ENCODE data around the gene YTHDF2.
"Not testable (repeated sequence)": the region's sequence is repeated elsewhere in the genome, so short reads cannot be mapped to it uniquely, and the experiment has no call there.

The YTHDF2 gene

GRCh38 chr1:28756846-28757245, 20.1 kb downstream of the YTHDF2 start:
- FAIRE-seq (peak; percentile 26), DNase-seq (ENCODE audit: insufficient read length, low spot score) (no peak)

GRCh38 chr1:28758420-28758819, 21.7 kb downstream of the YTHDF2 start:
- no peak for DNase-seq (ENCODE audit: insufficient read length, low spot score)
- FAIRE-seq, result no peak

- no peak for DNase-seq (ENCODE audit: insufficient read length, low spot score)
- no peak for FAIRE-seq
Observed at GRCh38 chr1:28759257-28759656, 22.5 kb downstream of the YTHDF2 start.

GRCh38 chr1:28761189-28761588, 24.4 kb downstream of the YTHDF2 start:
- no peak for FAIRE-seq
- DNase-seq (ENCODE audit: insufficient read length, low spot score), result no peak

- no peak for DNase-seq (ENCODE audit: insufficient read length, low spot score)
Observed at GRCh38 chr1:28766532-28767183, 29.9 kb downstream of the YTHDF2 start.

GRCh38 chr1:28770601-28771165, 33.9 kb downstream of the YTHDF2 start:
- FAIRE-seq, result no peak

More at GRCh38 chr1:28766532-28767183, 29.9 kb downstream of the YTHDF2 start:
- no peak for FAIRE-seq

GRCh38 chr1:28771921-28772320, 35.2 kb downstream of the YTHDF2 start:
- not testable (repeated sequence) for FAIRE-seq

More at GRCh38 chr1:28770601-28771165, 33.9 kb downstream of the YTHDF2 start:
- no peak for DNase-seq (ENCODE audit: insufficient read length, low spot score)

GRCh38 chr1:28773105-28773504, 36.4 kb downstream of the YTHDF2 start:
- no peak for FAIRE-seq

More at GRCh38 chr1:28771921-28772320, 35.2 kb downstream of the YTHDF2 start:
- DNase-seq (ENCODE audit: insufficient read length, low spot score), result not testable (repeated sequence)

GRCh38 chr1:28775121-28775942, 38.6 kb downstream of the YTHDF2 start:
- DNase-seq (ENCODE audit: insufficient read length, low spot score) (peak; percentile 65), FAIRE-seq (peak; percentile 45)

More at GRCh38 chr1:28773105-28773504, 36.4 kb downstream of the YTHDF2 start:
- DNase-seq (ENCODE audit: insufficient read length, low spot score), result no peak

- no peak for DNase-seq (ENCODE audit: insufficient read length, low spot score)
- no peak for FAIRE-seq
Observed at GRCh38 chr1:28776341-28776740, 39.6 kb downstream of the YTHDF2 start.

- no peak for FAIRE-seq
- no peak for DNase-seq (ENCODE audit: insufficient read length, low spot score)
Observed at GRCh38 chr1:28778021-28778420, 41.3 kb downstream of the YTHDF2 start.

- DNase-seq (ENCODE audit: insufficient read length, low spot score), result no peak
- no peak for FAIRE-seq
Observed at GRCh38 chr1:28779751-28780408, 43.1 kb downstream of the YTHDF2 start.

- DNase-seq (ENCODE audit: insufficient read length, low spot score) (no peak), FAIRE-seq (no peak)
Observed at GRCh38 chr1:28781305-28781704, 44.6 kb downstream of the YTHDF2 start.

GRCh38 chr1:28782011-28782410, 45.3 kb downstream of the YTHDF2 start:
- FAIRE-seq, result no peak

GRCh38 chr1:28783363-28783762, 46.6 kb downstream of the YTHDF2 start:
- DNase-seq (ENCODE audit: insufficient read length, low spot score) (no peak), FAIRE-seq (no peak)

More at GRCh38 chr1:28782011-28782410, 45.3 kb downstream of the YTHDF2 start:
- no peak for DNase-seq (ENCODE audit: insufficient read length, low spot score)

GRCh38 chr1:28789412-28789811, 52.7 kb downstream of the YTHDF2 start:
- no peak for FAIRE-seq
- no peak for DNase-seq (ENCODE audit: insufficient read length, low spot score)

- DNase-seq (ENCODE audit: insufficient read length, low spot score), result no peak
- FAIRE-seq, result no peak
Observed at GRCh38 chr1:28789816-28790215, 53.1 kb downstream of the YTHDF2 start.

GRCh38 chr1:28790377-28791035, 53.8 kb downstream of the YTHDF2 start:
- DNase-seq (ENCODE audit: insufficient read length, low spot score), result no peak
- no peak for FAIRE-seq

GRCh38 chr1:28791929-28792328, 55.2 kb downstream of the YTHDF2 start:
- not testable (repeated sequence) for DNase-seq (ENCODE audit: insufficient read length, low spot score); FAIRE-seq

- DNase-seq (ENCODE audit: insufficient read length, low spot score) (no peak), FAIRE-seq (no peak)
Observed at GRCh38 chr1:28792644-28793121, 55.9 kb downstream of the YTHDF2 start.

Measured in GM19239 (cell line).